HepG2 (cell line): ENCODE data around the gene ZNF764. TPM values are rescaled to one million over a fixed set of nuclear protein-coding genes. Genes with fewer than 3 reads are reported as not detected.
A peak's percentile ranks its signal among the peaks of the same experiment; 100 is the strongest.

ENCODE experiments used
- ATAD3A ChIP-seq: sonication (generic); formaldehyde crosslinking; IDR thresholded peaks from 2 replicates; pipeline ENCODE4 v1.4.0; 2020; ENCODE audit warnings: missing genetic modification reagents
- IRX3 ChIP-seq: sonication (generic); formaldehyde crosslinking; IDR thresholded peaks from 2 replicates; pipeline ENCODE4 v1.8.1; 2023; ENCODE audit warnings: mild to moderate bottlenecking, low read depth, missing genetic modification reagents, borderline replicate concordance
- KAT8 ChIP-seq: IDR thresholded peaks from 2 replicates; pipeline ENCODE4 v1.6.1; 2016; ENCODE audit warnings: missing genetic modification reagents, missing compliant biosample characterization
- PBX3 ChIP-seq: sonication (generic); formaldehyde crosslinking; IDR thresholded peaks from 2 replicates; pipeline ENCODE4 v1.8.1; 2023; ENCODE audit warnings: missing genetic modification reagents, inconsistent platforms, borderline replicate concordance
- RARG ChIP-seq: sonication (generic); formaldehyde crosslinking; IDR thresholded peaks from 2 replicates; pipeline ENCODE4 v1.4.0; 2020; ENCODE audit warnings: low read depth, mild to moderate bottlenecking, missing genetic modification reagents
- ZBTB10 ChIP-seq: sonication (generic); formaldehyde crosslinking; IDR thresholded peaks from 2 replicates; pipeline ENCODE4 v1.4.0; 2020; ENCODE audit warnings: missing genetic modification reagents, borderline replicate concordance
- ZFP90 ChIP-seq: sonication (generic); formaldehyde crosslinking; IDR thresholded peaks from 2 replicates; pipeline ENCODE4 v1.8.0; 2022; ENCODE audit warnings: missing genetic modification reagents, mild to moderate bottlenecking, inconsistent platforms, borderline replicate concordance
- ZIK1 ChIP-seq: sonication (generic); formaldehyde crosslinking; IDR thresholded peaks from 2 replicates; pipeline ENCODE4 v1.5.0; 2020; ENCODE audit warnings: mild to moderate bottlenecking, low read depth, missing genetic modification reagents, borderline replicate concordance
- ZNF18 ChIP-seq: sonication (generic); formaldehyde crosslinking; IDR thresholded peaks from 2 replicates; pipeline ENCODE4 v1.8.0; 2022; ENCODE audit warnings: mild to moderate bottlenecking, missing genetic modification reagents; ENCODE audit not compliant: insufficient replicate concordance
- polyA plus RNA-seq, 8 experiments: library from polyadenylated mRNA; depleted of rRNA in 3 of 8; stranded (reverse) in 7 of 8; unstranded in 1 of 8; fragments of >200 nt; fragmentation: Illumina TruSeq in 4 of 8; extraction: Trizol in 4 of 8; gene quantifications; 2 replicates each; pipeline versions ENCODE4 v1.2.1 to v1.2.3, GENCODE V29; 2011 to 2016; ENCODE audit warnings: low read depth in 4 of 8, missing spikeins in 1 of 8, mixed read lengths in 1 of 8; ENCODE audit not compliant: insufficient read depth in 1 of 8
- total RNA-seq, 5 experiments: library from RNA; depleted of rRNA; stranded (reverse); fragments of >200 nt; fragmentation: Illumina TruSeq; extraction: Trizol; gene quantifications; 2 replicates each; pipeline ENCODE4 v1.2.3, GENCODE V29; 2016; ENCODE audit warnings: low read depth in 1 of 5
- TF ChIP-seq, protein P1 (sequence below): IDR thresholded peaks from 2 replicates; pipeline ENCODE4 v1.6.1; 2016; ENCODE audit warnings: low read depth, missing genetic modification reagents, missing compliant biosample characterization
- TF ChIP-seq, protein P2 (sequence below): sonication (generic); formaldehyde crosslinking; IDR thresholded peaks from 2 replicates; pipeline ENCODE4 v1.5.0; 2020; ENCODE audit warnings: missing genetic modification reagents
- TF ChIP-seq, protein P3 (sequence below): sonication (generic); formaldehyde crosslinking; IDR thresholded peaks from 2 replicates; pipeline ENCODE4 v1.5.1; 2020; ENCODE audit warnings: mild to moderate bottlenecking, missing genetic modification reagents, borderline replicate concordance

The ZNF764 gene
- total and polyA plus RNA-seq, 2 of the 13 experiments (the other 11 are each of a cell fraction or from before 2014, with no cell fraction given), result 4.1 to 9.1 TPM

DNA sequence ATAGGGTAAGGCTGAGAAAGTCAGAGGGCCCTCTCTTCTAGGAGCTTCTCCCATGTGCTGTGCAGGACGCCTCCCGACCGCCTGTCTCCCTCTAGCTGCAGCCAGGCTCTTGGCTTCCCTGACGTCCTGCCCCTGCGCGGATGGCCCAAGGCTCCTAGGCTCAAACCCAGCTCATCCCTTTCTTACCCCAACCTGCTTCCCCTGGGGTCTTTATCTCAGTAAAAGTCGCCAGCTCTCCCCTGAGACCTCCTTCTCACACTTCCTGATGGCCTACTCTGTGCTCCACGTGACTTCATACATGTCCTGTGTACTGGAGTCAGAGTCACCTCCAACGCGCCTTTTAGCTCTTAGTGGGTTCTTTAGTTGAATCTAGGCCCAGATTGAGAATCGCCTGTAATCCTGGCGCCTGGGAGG, 22.4 kb downstream of the ZNF764 start (continued):
- peak; percentile 83 for TF ChIP-seq ZNF18
- peak; percentile 44; the same call in 1 of the 2 replicates for TF ChIP-seq KAT8 (CRISPR knock-in tag)
- no peak for TF ChIP-seq ZIK1 (CRISPR knock-in tag)
- TF ChIP-seq, protein P1, sequence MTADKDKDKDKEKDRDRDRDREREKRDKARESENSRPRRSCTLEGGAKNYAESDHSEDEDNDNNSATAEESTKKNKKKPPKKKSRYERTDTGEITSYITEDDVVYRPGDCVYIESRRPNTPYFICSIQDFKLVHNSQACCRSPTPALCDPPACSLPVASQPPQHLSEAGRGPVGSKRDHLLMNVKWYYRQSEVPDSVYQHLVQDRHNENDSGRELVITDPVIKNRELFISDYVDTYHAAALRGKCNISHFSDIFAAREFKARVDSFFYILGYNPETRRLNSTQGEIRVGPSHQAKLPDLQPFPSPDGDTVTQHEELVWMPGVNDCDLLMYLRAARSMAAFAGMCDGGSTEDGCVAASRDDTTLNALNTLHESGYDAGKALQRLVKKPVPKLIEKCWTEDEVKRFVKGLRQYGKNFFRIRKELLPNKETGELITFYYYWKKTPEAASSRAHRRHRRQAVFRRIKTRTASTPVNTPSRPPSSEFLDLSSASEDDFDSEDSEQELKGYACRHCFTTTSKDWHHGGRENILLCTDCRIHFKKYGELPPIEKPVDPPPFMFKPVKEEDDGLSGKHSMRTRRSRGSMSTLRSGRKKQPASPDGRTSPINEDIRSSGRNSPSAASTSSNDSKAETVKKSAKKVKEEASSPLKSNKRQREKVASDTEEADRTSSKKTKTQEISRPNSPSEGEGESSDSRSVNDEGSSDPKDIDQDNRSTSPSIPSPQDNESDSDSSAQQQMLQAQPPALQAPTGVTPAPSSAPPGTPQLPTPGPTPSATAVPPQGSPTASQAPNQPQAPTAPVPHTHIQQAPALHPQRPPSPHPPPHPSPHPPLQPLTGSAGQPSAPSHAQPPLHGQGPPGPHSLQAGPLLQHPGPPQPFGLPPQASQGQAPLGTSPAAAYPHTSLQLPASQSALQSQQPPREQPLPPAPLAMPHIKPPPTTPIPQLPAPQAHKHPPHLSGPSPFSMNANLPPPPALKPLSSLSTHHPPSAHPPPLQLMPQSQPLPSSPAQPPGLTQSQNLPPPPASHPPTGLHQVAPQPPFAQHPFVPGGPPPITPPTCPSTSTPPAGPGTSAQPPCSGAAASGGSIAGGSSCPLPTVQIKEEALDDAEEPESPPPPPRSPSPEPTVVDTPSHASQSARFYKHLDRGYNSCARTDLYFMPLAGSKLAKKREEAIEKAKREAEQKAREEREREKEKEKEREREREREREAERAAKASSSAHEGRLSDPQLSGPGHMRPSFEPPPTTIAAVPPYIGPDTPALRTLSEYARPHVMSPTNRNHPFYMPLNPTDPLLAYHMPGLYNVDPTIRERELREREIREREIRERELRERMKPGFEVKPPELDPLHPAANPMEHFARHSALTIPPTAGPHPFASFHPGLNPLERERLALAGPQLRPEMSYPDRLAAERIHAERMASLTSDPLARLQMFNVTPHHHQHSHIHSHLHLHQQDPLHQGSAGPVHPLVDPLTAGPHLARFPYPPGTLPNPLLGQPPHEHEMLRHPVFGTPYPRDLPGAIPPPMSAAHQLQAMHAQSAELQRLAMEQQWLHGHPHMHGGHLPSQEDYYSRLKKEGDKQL (CRISPR knock-in tag), result no peak
- no peak for TF ChIP-seq ATAD3A (CRISPR knock-in tag)
- TF ChIP-seq ZFP90, result no peak
- TF ChIP-seq IRX3 (CRISPR knock-in tag), result no peak
- TF ChIP-seq, protein P2, sequence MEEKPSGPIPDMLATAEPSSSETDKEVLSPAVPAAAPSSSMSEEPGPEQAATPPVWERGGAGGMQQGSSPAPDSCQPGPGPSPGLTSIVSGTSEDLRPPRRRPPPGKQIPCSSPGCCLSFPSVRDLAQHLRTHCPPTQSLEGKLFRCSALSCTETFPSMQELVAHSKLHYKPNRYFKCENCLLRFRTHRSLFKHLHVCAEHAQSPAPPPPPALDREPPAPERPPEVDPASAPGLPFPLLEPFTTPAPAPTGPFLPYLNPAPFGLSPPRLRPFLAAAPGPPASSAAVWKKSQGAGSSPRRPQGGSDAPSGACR (CRISPR knock-in tag), result no peak
- no peak for TF ChIP-seq ZBTB10
- TF ChIP-seq, protein P3, sequence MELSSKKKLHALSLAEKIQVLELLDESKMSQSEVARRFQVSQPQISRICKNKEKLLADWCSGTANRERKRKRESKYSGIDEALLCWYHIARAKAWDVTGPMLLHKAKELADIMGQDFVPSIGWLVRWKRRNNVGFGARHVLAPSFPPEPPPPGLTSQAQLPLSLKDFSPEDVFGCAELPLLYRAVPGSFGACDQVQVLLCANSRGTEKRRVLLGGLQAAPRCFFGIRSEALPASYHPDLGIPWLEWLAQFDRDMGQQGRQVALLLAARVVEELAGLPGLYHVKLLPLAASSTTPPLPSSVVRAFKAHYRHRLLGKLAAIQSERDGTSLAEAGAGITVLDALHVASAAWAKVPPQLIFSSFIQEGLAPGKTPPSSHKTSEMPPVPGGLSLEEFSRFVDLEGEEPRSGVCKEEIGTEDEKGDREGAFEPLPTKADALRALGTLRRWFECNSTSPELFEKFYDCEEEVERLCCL (CRISPR knock-in tag), result no peak
- no peak for TF ChIP-seq RARG (CRISPR knock-in tag)
- TF ChIP-seq PBX3, result no peak
